Right lobe of liver (tissue), 6 donors: ENCODE measurements around the gene PTH2. TPM values are rescaled to one million over a fixed set of nuclear protein-coding genes. Genes with fewer than 3 reads are reported as not detected.

Source experiments
- ATAC-seq, 4 donors: fragments of 200-7000 bp; cut with Tn5 transposase; one replicate each; pipeline ENCODE4 v1.9.1; 2020; ENCODE audit warnings: mild to moderate bottlenecking in 4 of 4, moderate library complexity in 4 of 4
- DNase-seq, 3 donors: peaks; one replicate each; pipeline ENCODE4 v3.0.0-alpha.2; 2020
- H3K27ac ChIP-seq, 3 donors: fragments of 200-600 bp; one replicate each; pipeline ENCODE4 v1.8.0; 2022
- H3K27me3 ChIP-seq, 2 donors: fragments of 200-600 bp; one replicate each; pipeline ENCODE4 v1.8.0; 2022
- H3K36me3 ChIP-seq, 4 donors: fragments of 200-600 bp; sonication (generic) in 1 of 4; one replicate each; pipeline versions ENCODE4 v1.5.1 to v1.8.0; 2017 to 2022; ENCODE audit warnings: control low read depth in 1 of 4
- H3K4me1 ChIP-seq, 4 donors: fragments of 200-600 bp; sonication (generic) in 1 of 4; one replicate each; pipeline versions ENCODE4 v1.5.1 to v1.8.0; 2017 to 2022; ENCODE audit warnings: control low read depth in 1 of 4
- H3K4me3 ChIP-seq, 3 donors: fragments of 200-600 bp; one replicate each; pipeline ENCODE4 v1.8.0; 2022
- H3K9me3 ChIP-seq, 4 donors: fragments of 200-600 bp; sonication (generic) in 1 of 4; one replicate each; pipeline versions ENCODE4 v1.5.1 to v1.8.0; 2017 to 2022; ENCODE audit warnings: control low read depth in 1 of 4
- POLR2A ChIP-seq: fragments of 450-650 bp; IDR thresholded peaks from one replicate; pipeline ENCODE4 v1.6.1; 2017; ENCODE audit warnings: antibody characterized with exemption, mild to moderate bottlenecking
- WGBS: methylation state at CpG from one replicate; pipeline ENCODE4 v1.1.6; 2018; ENCODE audit warnings: low coverage, low lambda C conversion rate; ENCODE audit not compliant: insufficient coverage; ENCODE audit errors: missing lambda C conversion rate; 5-methylcytosine and 5-hydroxymethylcytosine counted together
- intact Hi-C, 2 donors: fragments of 100-400 bp; cut with DNase I; formaldehyde crosslinking; loops; one replicate each; pipeline versions ENCODE4 v1.11.2 to v1.14.1; 2022
- total RNA-seq, 6 experiments: library from RNA; depleted of rRNA in 2 of 6; stranded (reverse); fragments of >200 nt in 2 of 6; fragmentation: NEBNext Ultra II Directional in 3 of 6; extraction: Animal tissue kit (Norgen Biotek cat#: 25700) in 3 of 6; gene quantifications; one replicate each; pipeline versions ENCODE4 v1.1.0 to v1.2.4, GENCODE V29; 2016 to 2023
- TF ChIP-seq, protein P1 (sequence below), 4 donors: fragments of 200-600 bp in 3 of 4; fragments of 450-650 bp in 1 of 4; IDR thresholded peaks; one replicate each; pipeline versions ENCODE4 v1.5.1 to v1.8.0; 2016 to 2022; ENCODE audit warnings: antibody characterized with exemption in 4 of 4, mild to moderate bottlenecking in 2 of 4
- donor health status: DM: no; HTN: yes; CAD: no.
- donor health status: DM: no; HTN: no; CAD: no.
- donor health status: DM: no; HTN: no; CAD: no.
- donor health status: DM: no; HTN: yes; CAD: no.
- donor health status: DM: no; HTN: yes; CAD: no.

Gene PTH2
- total RNA-seq, 6 experiments from 2014 or later = not detected

- ATAC-seq (no peak), DNase-seq (no peak)
- TF ChIP-seq, protein P1, sequence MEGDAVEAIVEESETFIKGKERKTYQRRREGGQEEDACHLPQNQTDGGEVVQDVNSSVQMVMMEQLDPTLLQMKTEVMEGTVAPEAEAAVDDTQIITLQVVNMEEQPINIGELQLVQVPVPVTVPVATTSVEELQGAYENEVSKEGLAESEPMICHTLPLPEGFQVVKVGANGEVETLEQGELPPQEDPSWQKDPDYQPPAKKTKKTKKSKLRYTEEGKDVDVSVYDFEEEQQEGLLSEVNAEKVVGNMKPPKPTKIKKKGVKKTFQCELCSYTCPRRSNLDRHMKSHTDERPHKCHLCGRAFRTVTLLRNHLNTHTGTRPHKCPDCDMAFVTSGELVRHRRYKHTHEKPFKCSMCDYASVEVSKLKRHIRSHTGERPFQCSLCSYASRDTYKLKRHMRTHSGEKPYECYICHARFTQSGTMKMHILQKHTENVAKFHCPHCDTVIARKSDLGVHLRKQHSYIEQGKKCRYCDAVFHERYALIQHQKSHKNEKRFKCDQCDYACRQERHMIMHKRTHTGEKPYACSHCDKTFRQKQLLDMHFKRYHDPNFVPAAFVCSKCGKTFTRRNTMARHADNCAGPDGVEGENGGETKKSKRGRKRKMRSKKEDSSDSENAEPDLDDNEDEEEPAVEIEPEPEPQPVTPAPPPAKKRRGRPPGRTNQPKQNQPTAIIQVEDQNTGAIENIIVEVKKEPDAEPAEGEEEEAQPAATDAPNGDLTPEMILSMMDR (IDR thresholded peaks at IDR 0.05) = no peak
- no peak for TF ChIP-seq POLR2A
- no peaks in the 10 kb centered on the region for H3K36me3 ChIP-seq
- intact Hi-C loops = loop anchor here in 1 of 2 donors (5.0 kb wide), 1 partner anchor 40 kb away; no protein-coding TSS in a partner anchor
- H3K4me3 ChIP-seq = no peak overlapping the region
- 61% methylated on average over 7 of the region's 8 CpGs for WGBS
- no peaks in the 10 kb centered on the region for H3K4me1 ChIP-seq
- no peak overlapping the region for H3K27ac ChIP-seq
- peaks cover 0 to 5% of the 10 kb centered on the region in 2 donors for H3K27me3 ChIP-seq
- no peaks in the 10 kb centered on the region for H3K9me3 ChIP-seq
Measured at GRCh38 chr19:49396738-49397505, 26.3 kb downstream of the PTH2 start.

- peaks cover 0 to 5% of the 10 kb centered on the region in 2 donors for H3K27me3 ChIP-seq
- ATAC-seq (no peak), DNase-seq (no peak)
- no peak overlapping the region for H3K4me3 ChIP-seq
- H3K36me3 ChIP-seq = no peaks in the 10 kb centered on the region
- no peak for TF ChIP-seq POLR2A
- TF ChIP-seq, protein P1 (IDR thresholded peaks at IDR 0.05) = no peak
- H3K4me1 ChIP-seq = no peaks in the 10 kb centered on the region
- no peak overlapping the region for H3K27ac ChIP-seq
- 64% methylated on average over 10 of the region's 15 CpGs for WGBS
- no peaks in the 10 kb centered on the region for H3K9me3 ChIP-seq
- intact Hi-C loops = loop anchor here in 1 of 2 donors (5.0 kb wide), 1 partner anchor 42 kb away; no protein-coding TSS in a partner anchor
Measured at GRCh38 chr19:49395581-49396407, 27.4 kb downstream of the PTH2 start.

DNA sequence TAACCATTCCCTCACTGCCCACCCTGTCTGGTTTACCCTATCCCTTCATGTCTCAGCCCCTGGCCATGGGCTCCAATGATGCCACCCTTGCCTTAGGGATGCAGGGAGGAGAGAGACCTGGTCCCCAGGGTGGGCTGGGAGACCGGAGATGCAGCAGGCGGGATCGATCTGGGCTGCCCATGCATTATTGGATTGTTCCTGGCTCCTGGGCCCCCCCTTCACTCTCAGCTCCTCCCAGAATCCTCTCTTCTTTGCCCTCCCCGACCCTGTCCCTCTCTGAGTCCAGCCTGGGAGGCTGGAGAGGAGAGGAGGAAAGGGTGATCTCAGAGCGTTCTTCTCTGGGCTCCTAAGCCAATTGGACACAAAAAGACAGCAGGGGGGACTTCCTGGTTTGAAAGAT lies 29.4 kb downstream of the PTH2 start:
- WGBS = 46% methylated on average over 2 of the region's 5 CpGs
- Histone ChIP-seq H3K36me3 (no peaks in the 10 kb centered on the region), H3K27ac (no peak overlapping the region), H3K9me3 (no peaks in the 10 kb centered on the region), H3K4me1 (no peaks in the 10 kb centered on the region), H3K27me3 (peaks cover 0 to 5% of the 10 kb centered on the region in 2 donors), H3K4me3 (no peak overlapping the region)
- ATAC-seq (no peak), DNase-seq (no peak)
- intact Hi-C loops = loop anchor here in 1 of 2 donors (2.0 kb wide), 1 partner anchor 49 kb away; no protein-coding TSS in a partner anchor
- TF ChIP-seq, protein P1 (IDR thresholded peaks at IDR 0.05) = no peak
- TF ChIP-seq POLR2A = no peak

GRCh38 chr19:49391581-49392399 lies 31.5 kb downstream of the PTH2 start:
- peaks cover 0 to 5% of the 10 kb centered on the region in 2 donors for H3K27me3 ChIP-seq
- H3K36me3 ChIP-seq = no peaks in the 10 kb centered on the region
- DNase-seq (peak; percentile 78 to 81 (median 79)), ATAC-seq (peak; percentile 86 to 92 (median 89))
- no peaks in the 10 kb centered on the region for H3K9me3 ChIP-seq
- TF ChIP-seq POLR2A = no peak
- TF ChIP-seq, protein P1 (IDR thresholded peaks at IDR 0.05) = peak; percentile 79 to 83 (median 81)
- H3K27ac ChIP-seq = no peak overlapping the region
- no peaks in the 10 kb centered on the region for H3K4me1 ChIP-seq
- H3K4me3 ChIP-seq = no peak overlapping the region
- intact Hi-C loops = loop anchor here in 1 of 2 donors (2.0 kb wide), 1 partner anchor 51 kb away; no protein-coding TSS in a partner anchor
- 24% methylated on average over 10 of the region's 14 CpGs for WGBS
